HCT116 (cell line): Measurements from ENCODE around the gene MAPKAP1. TPM values are rescaled to one million over a fixed set of nuclear protein-coding genes. Genes with fewer than 3 reads are reported as not detected.
A peak's percentile ranks its signal among the peaks of the same experiment; 100 is the strongest.

Experiments
- ATAC-seq: fragments of 200-7000 bp; cut with Tn5 transposase; 2 replicates; pipeline ENCODE4 v1.9.1; 2020; ENCODE audit warnings: mild to moderate bottlenecking, moderate library complexity
- BruUV-seq: library from RNA; stranded (reverse); fragments of 400-500 nt; replicated peaks from 2 replicates; lab custom pipeline; 2021; lab: Mats Ljungman, UMichigan
- CTCF ChIA-PET: fragments of 300-600 bp; sonication (Branson Sonifier 250); formaldehyde crosslinking; loops from one replicate; lab custom pipeline; 2021; ENCODE audit warnings: antibody characterized with exemption; lab: Charles Lee
- POLR2A ChIA-PET: fragments of 300-600, 350-600 bp; sonication (Branson Sonifier 250); formaldehyde crosslinking; loops from one replicate; lab custom pipeline; 2021; ENCODE audit warnings: antibody characterized with exemption; lab: Charles Lee
- RAD21 ChIA-PET, 2 experiments: fragments of 300-600 bp; sonication (Branson Sonifier 250); formaldehyde crosslinking; loops; one replicate each; lab custom pipeline; 2023; ENCODE audit warnings: low total read pairs in 2 of 2; ENCODE audit not compliant: uncharacterized antibody in 2 of 2, unreplicated experiment in 2 of 2, low non-redundant PET in 1 of 2; lab: Charles Lee
- DNase-seq: peaks from one replicate; pipeline ENCODE4 v3.0.0-alpha.2; 2010; ENCODE audit warnings: low read depth, low spot score
- H2AFZ ChIP-seq: fragments of 200-600 bp; shearing (Covaris generic), sonication (generic); 2 replicates; pipeline ENCODE4 v1.6.1; 2017; ENCODE audit warnings: low read depth, mixed run types, mixed read lengths, antibody characterized with exemption, low read length; ENCODE audit not compliant: poor library complexity, severe bottlenecking
- H3K27ac ChIP-seq: 2 replicates; pipeline ENCODE4 v1.5.1; 2012; ENCODE audit warnings: low read depth, low read length
- H3K27me3 ChIP-seq: fragments of 200-600 bp; sonication (generic); 2 replicates; pipeline ENCODE4 v1.6.1; 2016; ENCODE audit warnings: mixed run types, low read length, mixed read lengths; ENCODE audit not compliant: insufficient read depth
- H3K36me3 ChIP-seq, 2 experiments: fragments of 200-500 bp in 1 of 2; fragments of 200-600 bp in 1 of 2; sonication (Bioruptor generic) in 1 of 2; sonication (generic) in 1 of 2; 2 replicates each; pipeline versions ENCODE4 v1.5.1 to v1.6.1; 2014 to 2016; ENCODE audit warnings: low read length in 2 of 2, inconsistent platforms in 1 of 2, mixed read lengths in 1 of 2, mixed run types in 1 of 2; ENCODE audit not compliant: insufficient read depth in 2 of 2, control insufficient read depth in 1 of 2
- H3K4me1 ChIP-seq, 2 experiments: fragments of 200-600 bp in 1 of 2; sonication (generic) in 1 of 2; 2 replicates each; pipeline versions ENCODE4 v1.5.1 to v1.6.1; 2012 to 2017; ENCODE audit warnings: low read length in 2 of 2, inconsistent platforms in 1 of 2, mild to moderate bottlenecking in 1 of 2, mixed read lengths in 1 of 2, mixed run types in 1 of 2, moderate library complexity in 1 of 2; ENCODE audit not compliant: insufficient read depth in 2 of 2, control insufficient read depth in 1 of 2
- H3K4me2 ChIP-seq: fragments of 200-600 bp; sonication (generic); 2 replicates; pipeline ENCODE4 v1.6.1; 2017; ENCODE audit warnings: mixed run types, low read length, mixed read lengths
- H3K4me3 ChIP-seq, 2 experiments: fragments of 200-600 bp in 1 of 2; sonication (generic) in 1 of 2; replicated peaks in 1 of 2; 2 replicates each; pipeline ENCODE4 v1.5.1; 2011 to 2016; ENCODE audit warnings: low read length in 2 of 2, control low read depth in 1 of 2, low read depth in 1 of 2, mild to moderate bottlenecking in 1 of 2, mixed read lengths in 1 of 2, mixed run types in 1 of 2
- H3K79me2 ChIP-seq: fragments of 200-600 bp; sonication (generic); 2 replicates; pipeline ENCODE4 v1.6.1; 2017; ENCODE audit warnings: mild to moderate bottlenecking, mixed run types, low read length, moderate library complexity, mixed read lengths; ENCODE audit not compliant: insufficient read depth
- H3K9ac ChIP-seq: fragments of 200-600 bp; sonication (generic); 2 replicates; pipeline ENCODE4 v1.6.1; 2016; ENCODE audit warnings: low read length, mixed read lengths
- H3K9me2 ChIP-seq: fragments of 200-600 bp; sonication (generic), shearing (Covaris generic); 2 replicates; pipeline ENCODE4 v1.6.1; 2017; ENCODE audit warnings: mixed run types, mild to moderate bottlenecking, moderate library complexity; ENCODE audit not compliant: insufficient read depth
- H3K9me3 ChIP-seq, 2 experiments: fragments of 200-500 bp in 1 of 2; fragments of 200-600 bp in 1 of 2; sonication (Bioruptor generic) in 1 of 2; sonication (generic) in 1 of 2; 2 replicates each; pipeline ENCODE4 v1.6.1; 2014 to 2017; ENCODE audit warnings: low read length in 2 of 2, mixed read lengths in 2 of 2, inconsistent platforms in 1 of 2, low read depth in 1 of 2, mild to moderate bottlenecking in 1 of 2, mixed run types in 1 of 2, moderate library complexity in 1 of 2; ENCODE audit not compliant: control insufficient read depth in 1 of 2, insufficient read depth in 1 of 2
- H4K20me1 ChIP-seq: fragments of 200-600 bp; sonication (generic), shearing (Covaris generic); 2 replicates; pipeline ENCODE4 v1.6.1; 2017; ENCODE audit warnings: mixed run types, mild to moderate bottlenecking, moderate library complexity; ENCODE audit not compliant: insufficient read depth
- CEBPB ChIP-seq: IDR thresholded peaks from 2 replicates; pipeline ENCODE4 v1.6.1; 2012; ENCODE audit warnings: low read depth
- CTCF ChIP-seq, 3 experiments: fragments of 200-600 bp in 1 of 3; sonication (generic) in 1 of 3; IDR thresholded peaks in 2 of 3; conservative IDR thresholded peaks in 1 of 3; 2 replicates each; pipeline ENCODE4 v1.5.1; 2012 to 2017; ENCODE audit warnings: low read depth in 2 of 3, low read length in 2 of 3, antibody characterized with exemption in 1 of 3, borderline replicate concordance in 1 of 3, control low read depth in 1 of 3, mild to moderate bottlenecking in 1 of 3, mixed read lengths in 1 of 3, mixed run types in 1 of 3, moderate library complexity in 1 of 3; ENCODE audit not compliant: insufficient read depth in 1 of 3
- ELF1 ChIP-seq: IDR thresholded peaks from 2 replicates; pipeline ENCODE4 v1.6.1; 2012; ENCODE audit warnings: low read depth, borderline replicate concordance
- EZH2 ChIP-seq: fragments of 200-600 bp; sonication (generic); IDR thresholded peaks from 2 replicates; pipeline ENCODE4 v1.6.1; 2017; ENCODE audit warnings: antibody characterized with exemption, mixed run types
- EZH2phosphoT487 ChIP-seq: fragments of 200-600 bp; IDR thresholded peaks from 2 replicates; pipeline ENCODE4 v1.6.1; 2018; ENCODE audit warnings: antibody characterized with exemption, borderline replicate concordance
- FOSL1 ChIP-seq: IDR thresholded peaks from 2 replicates; pipeline ENCODE4 v1.6.1; 2012; ENCODE audit warnings: low read depth
- MAX ChIP-seq: IDR thresholded peaks from 2 replicates; pipeline ENCODE4 v1.6.1; 2012
- POLR2A ChIP-seq: IDR thresholded peaks from 2 replicates; pipeline ENCODE4 v1.7.0; 2011; ENCODE audit warnings: borderline replicate concordance; ENCODE audit not compliant: insufficient read depth, insufficient read length; ENCODE audit errors: extremely low read depth
- RAD21 ChIP-seq: IDR thresholded peaks from 2 replicates; pipeline ENCODE4 v1.6.1; 2012; ENCODE audit warnings: low read depth, mild to moderate bottlenecking
- REST ChIP-seq: IDR thresholded peaks from 2 replicates; pipeline ENCODE4 v1.6.1; 2012; ENCODE audit warnings: low read depth
- SIN3A ChIP-seq: IDR thresholded peaks from 2 replicates; pipeline ENCODE4 v1.6.1; 2012; ENCODE audit warnings: low read depth
- SP1 ChIP-seq: IDR thresholded peaks from 2 replicates; pipeline ENCODE4 v1.6.1; 2012; ENCODE audit warnings: low read depth
- SRF ChIP-seq: IDR thresholded peaks from 2 replicates; pipeline ENCODE4 v1.6.1; 2012; ENCODE audit warnings: low read depth
- ZFX ChIP-seq: fragments of 450-650 bp; IDR thresholded peaks from 2 replicates; pipeline ENCODE4 v1.6.1; 2017
- ZNF274 ChIP-seq: fragments of 200-500 bp; sonication (Bioruptor generic); IDR thresholded peaks from 2 replicates; pipeline ENCODE4 v1.6.1; 2014; ENCODE audit warnings: mild to moderate bottlenecking, low read depth, low read length, inconsistent platforms
- intact Hi-C: fragments of 100-400 bp; cut with micrococcal nuclease; formaldehyde crosslinking; loops from 2 replicates; pipeline ENCODE4 v1.10.0; 2022
- total RNA-seq: library from RNA; stranded (reverse); gene quantifications from one replicate; pipeline ENCODE4 v1.2.1, GENCODE V29; 2021; ENCODE audit not compliant: unreplicated experiment

The MAPKAP1 gene
- total RNA-seq, 1 experiment from 2014 or later = 72.5 TPM

GRCh38 chr9:125513303-125513667, 193.7 kb downstream of the MAPKAP1 start:
- H3K4me3 ChIP-seq = peak overlapping the region; percentile 15 to 51
- no peak overlapping the region for H2AFZ ChIP-seq
- intact Hi-C loops = no loop called here
- no peak for DNase-seq
- H3K27ac ChIP-seq = peak overlapping the region; percentile 57
- no peaks in the 10 kb centered on the region for H3K27me3 ChIP-seq
- ChIA-PET RAD21 (no interaction called here), CTCF (no interaction called here)
- H3K9me2 ChIP-seq = no peaks in the 10 kb centered on the region
- no peaks in the 10 kb centered on the region for H3K36me3 ChIP-seq
- no TSS peak for BruUV-seq
- H3K9me3 ChIP-seq = no peaks in the 10 kb centered on the region
- ATAC-seq = peak; percentile 38
- H3K4me1 ChIP-seq = peaks cover 17 to 20% of the 10 kb centered on the region in 2 experiments
- H3K79me2 ChIP-seq = no peaks in the 10 kb centered on the region
- H3K9ac ChIP-seq = peak overlapping the region; percentile 56
- no peak for TF ChIP-seq EZH2phosphoT487
- no peak for TF ChIP-seq ELF1
- TF ChIP-seq SRF = no peak
- no peak for TF ChIP-seq RAD21
- no peak for TF ChIP-seq REST
- no peak for TF ChIP-seq ZNF274
- TF ChIP-seq SIN3A = no peak
- TF ChIP-seq POLR2A = no peak
- no peak for TF ChIP-seq SP1
- TF ChIP-seq CTCF (IDR thresholded peaks at IDR 0.05 in 2 of 3, conservative IDR thresholded peaks at IDR 0.05 in 1 of 3; ENCODE audit: borderline replicate concordance in 1 of 3, insufficient read depth in 1 of 3, low read depth in 2 of 3, low read length in 2 of 3) = no peak
- no peak for TF ChIP-seq EZH2
- TF ChIP-seq MAX = no peak
- TF ChIP-seq ZFX = no peak
- TF ChIP-seq CEBPB = no peak
- no peak for TF ChIP-seq FOSL1
- TF ChIP-seq, all 23 proteins: peak for 0
- POLR2A ChIA-PET = no interaction called here
- H3K4me2 ChIP-seq = peak overlapping the region; percentile 77
- H4K20me1 ChIP-seq = no peaks in the 10 kb centered on the region
